Measurements from ENCODE around the gene GLOD4. TPM values are rescaled to one million over a fixed set of nuclear protein-coding genes. Genes with fewer than 3 reads are reported as not detected.

Gene GLOD4
- polyA plus RNA-seq, 1 experiment: 15.8 TPM

GRCh38 chr17:826778-827177, 44.7 kb upstream of the GLOD4 start:
- H3K4me3 ChIP-seq (ENCODE audit: low read depth, low read length): no peak overlapping the region
- no peak for TF ChIP-seq CTCF (IDR thresholded peaks at IDR 0.05; ENCODE audit: insufficient read depth, low read depth, low read length)
- ChIA-PET CTCF (no interaction called here), POLR2A (no interaction called here)
- H3K27me3 ChIP-seq (ENCODE audit: control insufficient read depth, insufficient read depth, low read length): no peaks in the 10 kb centered on the region
- peaks cover 20% of the 10 kb centered on the region for H3K36me3 ChIP-seq (ENCODE audit: control insufficient read depth, insufficient read depth, low read length)
- no peak for DNase-seq (ENCODE audit: low read depth)

- no peak for TF ChIP-seq CTCF (IDR thresholded peaks at IDR 0.05; ENCODE audit: insufficient read depth, low read depth, low read length)
- DNase-seq (ENCODE audit: low read depth): no peak
- Histone ChIP-seq H3K36me3 (ENCODE audit: control insufficient read depth, insufficient read depth, low read length) (peaks cover 21% of the 10 kb centered on the region), H3K4me3 (ENCODE audit: low read depth, low read length) (no peak overlapping the region), H3K27me3 (ENCODE audit: control insufficient read depth, insufficient read depth, low read length) (no peaks in the 10 kb centered on the region)
- POLR2A ChIA-PET: no interaction called here
- CTCF ChIA-PET: no interaction called here
These were observed 43.1 kb upstream of the GLOD4 start for GRCh38 chr17:825216-825615.

GRCh38 chr17:824378-824777, 42.3 kb upstream of the GLOD4 start:
- CTCF ChIA-PET: interaction anchor here (0.7 kb wide), 1 partner anchor 29 kb away, joined by 3 read pairs; no protein-coding TSS in a partner anchor
- DNase-seq (ENCODE audit: low read depth): no peak
- Histone ChIP-seq H3K4me3 (ENCODE audit: low read depth, low read length) (no peak overlapping the region), H3K27me3 (ENCODE audit: control insufficient read depth, insufficient read depth, low read length) (no peaks in the 10 kb centered on the region), H3K36me3 (ENCODE audit: control insufficient read depth, insufficient read depth, low read length) (peaks cover 25% of the 10 kb centered on the region)
- POLR2A ChIA-PET: no interaction called here
- no peak for TF ChIP-seq CTCF (IDR thresholded peaks at IDR 0.05; ENCODE audit: insufficient read depth, low read depth, low read length)

GRCh38 chr17:823501-823902, 41.4 kb upstream of the GLOD4 start:
- peaks cover 27% of the 10 kb centered on the region for H3K36me3 ChIP-seq (ENCODE audit: control insufficient read depth, insufficient read depth, low read length)
- DNase-seq (ENCODE audit: low read depth): no peak
- ChIA-PET POLR2A (no interaction called here), CTCF (no interaction called here)
- no peak overlapping the region for H3K4me3 ChIP-seq (ENCODE audit: low read depth, low read length)
- no peak for TF ChIP-seq CTCF (IDR thresholded peaks at IDR 0.05; ENCODE audit: insufficient read depth, low read depth, low read length)
- no peaks in the 10 kb centered on the region for H3K27me3 ChIP-seq (ENCODE audit: control insufficient read depth, insufficient read depth, low read length)

GRCh38 chr17:819251-819650, 37.2 kb upstream of the GLOD4 start:
- TF ChIP-seq CTCF (IDR thresholded peaks at IDR 0.05; ENCODE audit: insufficient read depth, low read depth, low read length): no peak
- CTCF ChIA-PET: interaction anchor here (0.7 kb wide), 1 partner anchor 23 kb away, joined by 3 read pairs; no protein-coding TSS in a partner anchor
- no peak overlapping the region for H3K4me3 ChIP-seq (ENCODE audit: low read depth, low read length)

More at GRCh38 chr17:819251-819650, 37.2 kb upstream of the GLOD4 start:
- Histone ChIP-seq H3K27me3 (ENCODE audit: control insufficient read depth, insufficient read depth, low read length) (no peaks in the 10 kb centered on the region), H3K36me3 (ENCODE audit: control insufficient read depth, insufficient read depth, low read length) (peaks cover 37% of the 10 kb centered on the region)
- POLR2A ChIA-PET: no interaction called here
- DNase-seq (ENCODE audit: low read depth): no peak
